AG04450 (cell line): ENCODE measurements around the gene FMNL2. TPM values are rescaled to one million over a fixed set of nuclear protein-coding genes. Genes with fewer than 3 reads are reported as not detected.

Experiments used
- CTCF ChIA-PET: fragments of 300-600, 350-600 bp; formaldehyde crosslinking; extraction: SDS; loops from one replicate; lab custom pipeline; 2022; ENCODE audit warnings: antibody characterized with exemption, inconsistent platforms; lab: Charles Lee
- POLR2A ChIA-PET: fragments of 350-600 bp; formaldehyde crosslinking; extraction: SDS; loops from one replicate; lab custom pipeline; 2021; ENCODE audit warnings: antibody characterized with exemption, inconsistent platforms; lab: Yijun Ruan, JAX
- DNase-seq: peaks from one replicate; pipeline ENCODE4 v3.0.0-alpha.2; 2011; ENCODE audit warnings: low read depth, low spot score
- H3K27ac ChIP-seq: one replicate; pipeline ENCODE4 v1.5.1; 2012; ENCODE audit warnings: low read depth, low read length, control low read depth
- H3K27me3 ChIP-seq: one replicate; pipeline ENCODE4 v1.6.0; 2012; ENCODE audit warnings: low read length; ENCODE audit not compliant: control insufficient read depth, insufficient read depth
- H3K4me3 ChIP-seq: 2 replicates; pipeline ENCODE4 v1.5.1; 2011; ENCODE audit warnings: mild to moderate bottlenecking, low read depth, low read length, control low read depth
- H3K9me3 ChIP-seq: 2 replicates; pipeline ENCODE4 v1.5.1; 2012; ENCODE audit warnings: low read length; ENCODE audit not compliant: control insufficient read depth, insufficient read depth
- CTCF ChIP-seq: IDR thresholded peaks from 2 replicates; pipeline ENCODE4 v1.5.1; 2011; ENCODE audit warnings: low read depth, low read length, control low read depth, inconsistent platforms
- polyA plus RNA-seq: library from polyadenylated mRNA; depleted of rRNA; stranded (reverse); fragments of >200 nt; gene quantifications from 2 replicates; pipeline ENCODE4 v1.2.3, GENCODE V29; 2011

The FMNL2 gene
- polyA plus RNA-seq, 1 experiment, result 22.0 TPM

DNA sequence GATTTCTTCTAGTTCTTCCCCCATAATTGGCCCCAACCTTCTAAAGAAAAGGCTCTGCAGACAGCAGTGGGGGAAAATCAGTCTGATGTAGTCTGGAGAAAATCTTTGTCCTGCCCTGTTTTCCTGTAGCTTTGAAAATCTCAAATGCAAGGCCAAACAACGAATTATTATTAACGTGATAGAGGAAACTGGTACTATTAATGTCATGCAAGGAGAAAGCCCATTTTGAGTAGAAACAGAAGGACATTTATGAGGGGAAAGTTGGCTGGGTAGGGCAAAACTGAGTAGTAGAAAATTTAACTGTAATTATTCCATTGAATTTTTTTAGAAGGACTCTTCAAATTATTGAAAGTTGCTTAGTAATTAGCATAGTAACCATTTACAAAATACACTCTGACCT, 98.8 kb downstream of the FMNL2 start:
- ChIA-PET CTCF (interaction anchor here (0.6 kb wide), 1 partner anchor 58 kb away, joined by 3 read pairs; no protein-coding TSS in a partner anchor), POLR2A (no interaction called here)
- no peak for DNase-seq
- no peak for TF ChIP-seq CTCF
- Histone ChIP-seq H3K27ac (no peak overlapping the region), H3K9me3 (no peaks in the 10 kb centered on the region), H3K4me3 (no peak overlapping the region), H3K27me3 (no peaks in the 10 kb centered on the region)

DNA sequence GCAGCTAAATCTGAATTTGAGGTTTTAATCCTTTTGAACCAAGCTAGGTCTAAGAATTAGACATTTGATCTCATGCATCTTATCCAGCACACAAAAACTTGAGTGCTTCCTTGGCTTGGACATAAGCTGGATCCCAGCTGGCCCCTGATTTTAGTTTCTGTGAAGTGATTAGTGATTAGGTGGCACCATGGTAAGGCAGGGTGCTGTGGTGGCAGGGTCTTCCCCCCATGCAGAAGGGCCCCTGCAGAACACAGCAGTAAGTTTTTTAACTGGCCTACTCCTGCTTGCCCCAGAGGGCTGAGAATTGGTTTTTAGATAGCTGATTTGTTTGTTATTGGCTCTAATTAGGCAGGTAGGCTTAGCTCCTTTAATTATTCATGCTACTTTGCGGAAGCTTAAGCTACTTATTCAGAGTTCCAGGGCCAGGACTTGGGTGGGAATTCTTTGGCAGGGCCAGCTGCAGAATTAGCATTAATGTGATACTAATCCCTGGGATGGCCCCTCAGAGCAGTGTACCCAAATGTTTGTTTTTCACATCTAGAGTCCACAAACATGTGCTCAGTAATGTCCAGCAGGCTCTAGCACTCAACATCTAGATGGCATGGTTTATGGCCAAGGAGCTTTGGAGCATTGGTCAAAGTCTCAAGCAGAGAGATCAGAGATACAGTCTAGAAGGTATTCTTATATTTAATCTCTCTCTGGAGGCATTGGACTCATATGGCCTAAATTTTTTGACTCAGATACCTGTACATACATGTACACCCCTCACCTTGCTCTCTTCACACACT, 99.6 kb downstream of the FMNL2 start:
- no peak for DNase-seq
- CTCF ChIA-PET, result interaction anchor here (0.7 to 1.0 kb wide), 2 partner anchors 15 to 32 kb away, joined by 3 read pairs; no protein-coding TSS in a partner anchor
- TF ChIP-seq CTCF, result no peak
- Histone ChIP-seq H3K27me3 (no peaks in the 10 kb centered on the region), H3K27ac (no peak overlapping the region), H3K4me3 (no peak overlapping the region), H3K9me3 (no peaks in the 10 kb centered on the region)
- POLR2A ChIA-PET, result no interaction called here

- CTCF ChIA-PET, result no interaction called here
- no peak for DNase-seq
- H3K9me3 ChIP-seq, result no peaks in the 10 kb centered on the region
- TF ChIP-seq CTCF, result no peak
- no peak overlapping the region for H3K27ac ChIP-seq
- H3K4me3 ChIP-seq, result no peak overlapping the region
- no peaks in the 10 kb centered on the region for H3K27me3 ChIP-seq
- POLR2A ChIA-PET, result no interaction called here
Observed at GRCh38 chr2:152436148-152436547, 101.2 kb downstream of the FMNL2 start.

- Histone ChIP-seq H3K4me3 (no peak overlapping the region), H3K27me3 (no peaks in the 10 kb centered on the region), H3K9me3 (no peaks in the 10 kb centered on the region), H3K27ac (no peak overlapping the region)
- CTCF ChIA-PET, result interaction anchor here (0.8 to 0.9 kb wide), 2 partner anchors 9 to 199 kb away, joined by 3 read pairs; no protein-coding TSS in a partner anchor
- no peak for DNase-seq
- no peak for TF ChIP-seq CTCF
- POLR2A ChIA-PET, result no interaction called here
Observed at GRCh38 chr2:152437276-152438108, 102.5 kb downstream of the FMNL2 start.
